Measurements from ENCODE around the gene TRIM62.

GRCh38 chr1:33224166-33224707, 42.4 kb upstream of the TRIM62 start:
- TF ChIP-seq CTCF (IDR thresholded peaks at IDR 0.05), result no peak
- TF ChIP-seq POLR2A (IDR thresholded peaks at IDR 0.05), result no peak

Measured in testis (tissue), 2 donors.